Epithelial cell of proximal tubule (primary cell): ENCODE results near the gene GPR150. TPM values are rescaled to one million over a fixed set of nuclear protein-coding genes. Genes with fewer than 3 reads are reported as not detected.
A peak's percentile ranks its signal among the peaks of the same experiment; 100 is the strongest.
"Not testable (repeated sequence)": the region's sequence is repeated elsewhere in the genome, so short reads cannot be mapped to it uniquely, and the experiment has no call there.

Experiments used
- DNase-seq: peaks from one replicate; pipeline ENCODE4 v3.0.0-alpha.2; 2011; ENCODE audit warnings: low read depth
- H3K4me3 ChIP-seq: 2 replicates; pipeline ENCODE4 v1.5.1; 2011; ENCODE audit warnings: low read depth, mild to moderate bottlenecking, low read length
- CTCF ChIP-seq: conservative IDR thresholded peaks from 2 replicates; pipeline ENCODE4 v1.5.1; 2012; ENCODE audit warnings: low read depth, mild to moderate bottlenecking, low read length
- total RNA-seq: library from RNA; depleted of rRNA; stranded (reverse); fragments of >200 nt; gene quantifications from 2 replicates; pipeline ENCODE4 v1.2.3, GENCODE V29; 2015

Gene GPR150
- total RNA-seq, 1 donor from 2014 or later, result 0.58 TPM

- no peak for TF ChIP-seq CTCF
- no peak for DNase-seq
- no peak overlapping the region for H3K4me3 ChIP-seq
Measured at GRCh38 chr5:95641741-95642220, 21.9 kb downstream of the GPR150 start.

DNA sequence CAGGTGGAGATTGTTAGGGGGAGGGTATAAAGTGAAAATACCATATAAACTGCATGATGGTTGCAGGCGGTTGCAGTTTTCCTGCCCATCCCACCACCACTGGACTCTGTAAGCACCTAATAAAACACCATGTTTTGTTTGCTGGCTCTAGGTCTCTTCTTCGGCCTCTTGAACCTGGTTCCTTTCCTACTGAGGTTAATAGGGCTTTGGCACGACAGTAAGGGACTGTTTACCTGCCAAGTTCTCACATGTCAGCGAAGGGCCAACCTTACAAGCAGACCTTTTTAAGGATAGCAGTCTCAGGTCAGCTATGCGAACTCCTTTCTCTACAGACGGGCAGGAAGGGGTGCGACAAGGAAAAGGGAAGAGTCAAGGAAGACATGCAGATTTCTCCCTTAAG is 23.3 kb downstream of the GPR150 start:
- TF ChIP-seq CTCF, result no peak
- no peak for DNase-seq
- no peak overlapping the region for H3K4me3 ChIP-seq

- H3K4me3 ChIP-seq, result no peak overlapping the region
- no peak for DNase-seq
- peak; percentile 92 for TF ChIP-seq CTCF
Measured at GRCh38 chr5:95644351-95645042, 24.6 kb downstream of the GPR150 start.

- peak overlapping the region; percentile 59 for H3K4me3 ChIP-seq
- not testable (repeated sequence) for DNase-seq
Measured at GRCh38 chr5:95646226-95646568, 26.3 kb downstream of the GPR150 start.

GRCh38 chr5:95646569-95647431 is 26.9 kb downstream of the GPR150 start, which contains the start of gene RFESD:
RFESD (plus strand) TSS chr5:95646777; CDS start chr5:95652272, 5,495 bp downstream.
- no peak for DNase-seq
- peak within 1 kb of the TSS; percentile 59 for H3K4me3 ChIP-seq
- peak; percentile 25 for TF ChIP-seq CTCF

DNA sequence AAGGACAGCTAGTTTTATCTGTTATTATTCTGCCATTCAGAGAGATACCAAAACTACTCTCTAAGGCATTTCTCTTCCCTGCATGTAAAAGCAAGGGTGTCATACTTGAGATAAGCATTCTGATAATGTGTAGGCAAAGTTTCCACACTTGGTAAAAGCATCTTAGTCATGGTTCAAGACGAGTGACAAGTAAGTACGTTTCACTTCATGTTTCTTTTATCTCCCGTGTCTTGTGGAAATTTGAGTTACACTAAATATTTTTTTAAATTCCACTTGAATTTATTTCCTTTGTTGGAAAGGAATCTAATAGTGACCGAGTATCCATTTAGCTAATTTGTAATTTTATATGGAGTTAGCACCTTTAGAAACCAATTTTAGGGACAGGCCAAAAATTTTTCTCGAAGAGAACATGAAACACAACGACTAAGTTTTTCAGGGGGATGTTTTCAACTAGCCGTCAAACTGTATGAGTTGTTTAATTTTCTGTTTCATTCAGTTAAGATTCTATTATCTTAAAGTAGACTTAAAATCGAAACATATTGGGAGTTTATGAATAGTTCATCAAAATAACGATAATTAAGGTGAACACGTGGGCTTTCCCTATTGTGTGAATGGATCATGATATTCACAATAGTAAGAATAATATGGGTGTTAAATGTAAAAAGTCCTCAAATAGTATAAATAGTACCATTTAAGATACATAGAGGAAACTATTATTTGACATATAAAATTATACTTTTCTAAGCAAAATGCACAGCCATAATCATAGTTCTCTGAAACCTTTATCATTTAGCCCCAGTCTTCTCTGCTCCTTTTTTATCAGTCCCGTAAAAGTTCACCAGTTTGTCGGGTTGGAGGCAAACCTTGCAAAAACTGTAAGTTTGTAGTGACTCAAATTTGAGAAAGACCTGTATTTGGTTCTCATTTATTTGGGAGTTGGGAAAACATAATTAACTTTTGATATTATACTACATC is 28.3 kb downstream of the GPR150 start:
- DNase-seq, result no peak
- no peak overlapping the region for H3K4me3 ChIP-seq
- TF ChIP-seq CTCF, result no peak
